ENCODE data around the gene SUGCT.

Gene SUGCT

DNA sequence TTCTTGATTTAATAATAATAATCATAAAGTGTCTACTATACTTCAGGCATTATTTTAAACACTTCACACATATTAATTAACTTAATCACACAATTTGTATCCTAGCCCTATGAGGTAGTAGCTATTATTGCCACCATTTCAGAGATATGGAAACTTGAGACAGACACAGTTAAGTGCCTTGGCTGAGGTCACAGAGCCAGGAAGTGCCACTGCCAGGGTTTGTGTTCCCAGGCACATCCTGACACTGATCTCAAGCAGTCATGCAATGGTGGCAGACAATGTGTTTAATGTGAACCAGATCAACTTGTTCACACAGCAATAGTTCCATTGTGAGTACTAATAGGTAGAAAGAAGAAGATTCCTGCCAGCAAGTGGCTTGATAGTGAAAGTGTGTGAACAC, 666.0 kb downstream of the SUGCT start:
- no peak for DNase-seq

DNA sequence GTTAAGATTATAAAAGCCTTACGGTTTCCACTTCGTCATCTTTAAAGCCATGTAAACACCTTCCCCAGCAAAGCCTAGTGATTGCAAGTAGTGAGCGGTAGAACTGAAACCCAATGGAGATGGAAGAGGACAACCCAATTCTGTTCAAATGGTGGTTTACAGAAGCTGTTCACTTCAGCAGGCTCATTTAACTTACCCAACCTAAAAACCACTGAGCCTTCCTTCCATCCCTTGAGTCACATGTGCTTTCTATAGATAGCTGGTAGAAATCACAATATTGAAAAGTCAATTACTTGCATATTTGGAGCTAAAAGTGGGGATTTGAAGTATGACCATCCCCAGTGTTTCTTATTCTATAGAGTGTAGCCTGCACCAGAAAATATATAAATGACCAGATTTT, 667.7 kb downstream of the SUGCT start:
- DNase-seq: no peak

DNA sequence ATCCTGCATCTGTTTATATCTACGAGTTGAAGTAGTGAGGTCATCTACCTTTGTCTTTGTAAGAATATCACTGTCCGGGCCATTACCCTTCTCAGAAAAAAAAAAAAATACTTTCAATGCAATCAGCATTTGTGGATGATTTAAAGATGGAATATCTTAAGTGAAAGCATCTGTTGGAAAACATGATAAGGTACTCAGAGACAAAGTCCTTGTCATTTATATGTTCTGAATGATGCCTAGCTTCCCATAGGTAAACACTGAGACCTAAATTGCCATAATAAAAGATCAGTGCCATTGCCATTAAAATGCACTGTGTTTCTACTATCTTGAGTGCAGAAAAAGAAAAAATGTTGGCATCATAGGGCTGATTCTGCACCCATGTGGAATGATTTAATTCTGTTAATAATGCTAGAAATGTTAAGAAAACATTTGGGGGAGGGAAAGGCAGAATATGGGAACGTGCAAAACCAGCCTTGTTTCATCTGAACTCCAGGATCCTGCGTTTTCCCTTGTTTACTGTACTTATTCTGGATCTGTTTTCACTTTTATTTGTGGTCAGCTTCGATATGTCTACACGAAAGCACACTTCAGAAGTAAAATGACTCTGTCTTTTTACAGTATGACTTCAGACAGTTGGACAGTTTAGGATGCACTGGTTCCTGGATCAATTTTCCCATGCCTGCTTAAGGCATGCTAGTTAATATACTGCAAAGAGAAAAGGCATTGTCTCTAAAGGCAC, 669.8 kb downstream of the SUGCT start:
- DNase-seq: no peak

DNA sequence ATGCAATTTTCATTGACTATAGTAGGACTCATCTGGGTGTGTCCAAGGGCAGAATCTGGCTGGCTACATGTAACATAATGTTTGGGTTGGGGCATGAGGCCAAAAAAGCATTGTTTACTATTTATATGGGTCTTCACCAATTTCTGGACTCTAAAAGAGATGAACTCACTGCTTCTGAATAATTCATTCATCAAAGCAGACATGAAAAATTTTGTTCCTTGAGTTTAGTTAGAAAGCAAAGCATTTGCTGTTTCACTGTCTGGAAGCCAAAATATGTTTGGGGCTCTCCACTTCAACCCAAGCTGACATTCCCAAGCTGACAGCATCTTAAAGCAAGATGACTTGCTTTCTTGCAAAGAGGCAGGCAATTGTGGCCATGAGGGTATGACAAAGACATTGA, 670.6 kb downstream of the SUGCT start:
- no peak for DNase-seq

DNA sequence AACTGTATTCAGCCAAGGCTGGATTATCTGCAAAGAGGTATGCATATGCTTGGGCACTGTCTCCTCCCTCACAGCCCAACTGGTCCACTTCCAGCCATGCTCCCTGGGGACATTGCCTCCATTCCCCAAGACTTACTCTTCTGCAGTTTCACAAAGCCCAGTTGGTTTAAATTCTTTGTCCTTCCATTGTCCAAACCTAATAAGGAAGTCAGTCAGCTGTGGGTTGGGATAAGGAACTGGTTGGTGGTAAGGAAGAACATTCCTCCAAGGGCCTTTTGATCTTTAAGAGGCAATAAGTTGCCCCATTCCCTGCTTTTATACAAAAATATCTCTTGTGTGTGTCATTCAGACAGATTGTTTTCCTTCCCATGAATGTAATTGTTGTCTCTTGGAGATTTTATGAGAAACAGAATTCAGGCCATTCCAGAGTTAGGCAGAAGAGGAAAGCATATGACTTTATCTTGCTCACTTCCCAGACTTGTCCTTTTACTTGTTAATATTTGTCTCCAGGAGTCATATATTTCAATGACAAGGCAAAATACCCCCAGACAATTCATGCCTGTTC, 673.7 kb downstream of the SUGCT start:
- peak; percentile 27 for DNase-seq

DNA sequence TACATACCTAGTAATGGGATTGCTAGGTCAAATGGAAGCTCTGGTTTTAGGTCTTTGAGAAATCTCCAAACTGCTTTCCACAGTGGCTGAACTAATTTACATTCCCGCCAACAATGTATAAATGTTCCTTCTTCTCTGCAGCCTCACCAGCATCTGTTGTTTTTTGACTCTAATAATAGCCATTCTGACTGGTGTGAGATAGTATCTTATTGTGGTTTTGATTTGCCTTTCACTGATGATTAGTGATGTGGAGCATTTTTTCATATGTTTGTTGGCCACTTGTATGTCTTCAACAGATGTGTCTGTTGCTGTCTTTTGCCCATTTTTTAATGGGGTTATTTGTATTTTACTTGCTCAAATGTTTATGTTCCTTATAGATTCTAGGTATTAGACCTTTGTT, 675.5 kb downstream of the SUGCT start:
- no peak for DNase-seq

DNA sequence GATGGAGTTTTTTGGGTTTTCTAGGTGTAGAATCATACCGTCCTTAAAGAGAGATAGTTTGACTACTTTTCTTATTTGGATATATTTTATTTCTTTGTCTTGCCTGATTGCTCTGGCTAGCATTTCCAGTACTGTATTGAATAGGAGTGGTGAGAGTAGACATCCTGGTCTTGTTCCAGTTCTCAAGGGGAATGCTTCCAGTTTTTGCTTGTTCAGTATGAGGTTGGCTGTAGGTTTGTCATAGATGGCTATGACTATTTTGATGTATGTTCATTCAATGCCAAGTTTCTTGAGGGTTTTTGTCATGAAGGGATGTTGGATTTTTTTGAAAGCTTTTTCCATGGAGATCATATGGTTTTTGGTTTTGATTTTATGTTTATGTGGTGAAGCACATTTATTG, 676.9 kb downstream of the SUGCT start:
- no peak for DNase-seq

DNA sequence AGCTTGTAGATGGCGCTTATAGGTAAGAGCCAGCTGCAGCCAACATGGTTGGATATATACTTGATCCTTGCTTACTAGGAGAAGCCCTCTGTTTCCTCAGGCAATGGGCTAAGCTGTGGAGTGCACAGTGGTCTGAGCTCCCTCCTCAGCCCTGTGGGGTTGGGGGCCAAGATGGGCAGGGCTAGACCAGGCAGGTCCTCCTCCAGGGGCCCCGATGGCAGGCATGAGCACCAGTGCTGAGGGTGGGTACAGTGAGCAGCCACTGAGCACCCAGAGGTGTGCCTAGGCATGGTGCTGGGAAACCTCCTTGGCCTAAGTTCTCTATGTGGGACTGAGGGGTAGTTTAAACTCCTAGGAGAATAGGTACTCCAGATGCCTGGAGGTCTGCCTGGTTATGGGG, 680.2 kb downstream of the SUGCT start:
- no peak for DNase-seq

DNA sequence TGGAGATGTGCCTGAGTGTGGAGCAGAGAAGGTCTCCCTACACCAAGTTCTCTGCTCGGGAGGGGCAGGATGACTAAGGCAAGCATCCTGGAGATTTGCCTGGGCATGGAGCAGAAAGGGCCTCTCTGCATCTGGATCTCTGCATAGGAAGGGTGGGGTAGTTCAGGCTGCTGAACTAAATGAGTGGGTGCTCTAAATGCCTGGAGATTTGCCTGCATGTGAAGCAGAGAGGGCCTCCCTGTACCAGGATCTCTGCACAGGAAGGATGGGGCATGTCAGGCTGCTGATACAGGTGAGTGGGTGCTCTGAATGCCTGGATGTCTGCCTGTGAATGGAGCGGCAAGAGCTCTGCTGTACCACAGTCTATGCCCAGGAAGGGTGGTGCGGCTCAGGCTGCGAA, 680.7 kb downstream of the SUGCT start:
- DNase-seq: no peak

DNA sequence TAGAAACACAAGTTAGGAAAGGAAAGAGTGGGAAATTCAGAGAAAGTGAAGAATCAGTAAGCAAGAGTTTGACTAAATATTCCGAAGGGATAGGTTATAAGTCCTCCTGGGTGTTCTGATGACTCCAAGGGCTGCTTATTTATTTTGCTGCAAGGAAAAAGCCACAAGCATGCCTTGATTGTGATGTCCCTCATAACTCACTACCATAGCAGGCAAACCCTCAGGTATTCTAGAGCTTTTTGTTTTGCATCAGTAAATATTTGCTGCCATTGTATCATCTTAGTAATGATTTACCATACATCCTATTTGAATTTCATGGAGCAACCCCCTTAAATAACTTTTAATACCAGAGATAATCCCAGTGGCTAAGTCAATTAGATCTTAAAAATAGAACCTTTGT, 688.1 kb downstream of the SUGCT start:
- DNase-seq: no peak

DNA sequence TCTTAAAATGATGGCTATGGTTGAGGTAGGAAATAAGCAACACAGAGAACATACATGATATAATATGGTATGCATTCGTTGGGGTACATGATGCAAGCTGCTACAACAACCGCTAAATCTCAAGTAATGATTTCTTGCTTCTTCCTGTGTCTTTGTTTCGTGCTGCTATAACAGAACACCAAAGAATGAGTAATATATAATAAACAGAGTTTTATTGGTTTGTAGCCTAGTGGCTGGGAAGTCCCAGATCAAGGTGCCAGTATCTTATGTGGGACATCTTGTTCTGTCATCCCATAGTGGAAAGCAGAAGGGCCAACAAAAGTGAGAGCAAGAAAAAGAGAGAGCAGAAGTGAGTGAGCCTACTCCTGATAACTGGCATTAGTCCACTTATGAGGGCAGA, 689.7 kb downstream of the SUGCT start:
- no peak for DNase-seq

DNA sequence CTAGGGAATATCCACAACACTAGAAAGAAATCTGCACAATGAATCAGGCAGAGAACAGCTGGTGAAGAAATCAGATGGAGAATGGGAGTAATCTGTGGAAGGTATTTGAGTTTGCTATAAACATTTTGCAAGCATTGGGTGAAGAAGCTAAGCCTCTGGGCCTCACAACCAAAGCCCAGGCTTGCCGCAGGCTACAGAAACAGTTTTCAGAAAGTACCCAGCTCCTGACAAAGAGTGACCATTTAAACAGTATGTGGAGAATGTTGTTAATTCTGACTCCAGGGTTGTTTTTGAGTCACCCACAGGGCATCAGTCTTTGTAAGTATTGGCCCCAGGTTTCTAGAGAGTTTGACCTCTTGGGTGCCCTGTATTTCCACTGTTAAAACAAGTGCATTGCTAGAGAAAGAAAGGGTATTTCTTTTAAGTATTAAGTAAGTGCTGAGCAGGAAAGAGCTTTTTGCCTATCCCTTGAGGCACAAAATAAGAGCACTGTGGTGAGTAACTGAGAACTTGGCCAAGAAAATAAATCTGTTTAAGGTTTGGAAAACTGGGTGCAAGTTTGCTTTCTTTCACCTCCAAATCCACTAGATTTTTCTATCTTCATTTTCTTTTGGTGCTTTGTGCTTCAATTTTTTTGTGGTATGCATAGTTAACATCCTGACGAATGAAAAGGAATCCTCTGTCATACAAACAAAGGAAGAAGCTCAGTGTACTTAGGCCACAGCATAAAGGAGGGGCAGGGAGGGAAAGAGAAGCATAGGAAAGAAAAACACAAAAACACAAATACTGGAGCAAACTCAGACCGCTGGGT, 691.8 kb downstream of the SUGCT start:
- no peak for DNase-seq

DNA sequence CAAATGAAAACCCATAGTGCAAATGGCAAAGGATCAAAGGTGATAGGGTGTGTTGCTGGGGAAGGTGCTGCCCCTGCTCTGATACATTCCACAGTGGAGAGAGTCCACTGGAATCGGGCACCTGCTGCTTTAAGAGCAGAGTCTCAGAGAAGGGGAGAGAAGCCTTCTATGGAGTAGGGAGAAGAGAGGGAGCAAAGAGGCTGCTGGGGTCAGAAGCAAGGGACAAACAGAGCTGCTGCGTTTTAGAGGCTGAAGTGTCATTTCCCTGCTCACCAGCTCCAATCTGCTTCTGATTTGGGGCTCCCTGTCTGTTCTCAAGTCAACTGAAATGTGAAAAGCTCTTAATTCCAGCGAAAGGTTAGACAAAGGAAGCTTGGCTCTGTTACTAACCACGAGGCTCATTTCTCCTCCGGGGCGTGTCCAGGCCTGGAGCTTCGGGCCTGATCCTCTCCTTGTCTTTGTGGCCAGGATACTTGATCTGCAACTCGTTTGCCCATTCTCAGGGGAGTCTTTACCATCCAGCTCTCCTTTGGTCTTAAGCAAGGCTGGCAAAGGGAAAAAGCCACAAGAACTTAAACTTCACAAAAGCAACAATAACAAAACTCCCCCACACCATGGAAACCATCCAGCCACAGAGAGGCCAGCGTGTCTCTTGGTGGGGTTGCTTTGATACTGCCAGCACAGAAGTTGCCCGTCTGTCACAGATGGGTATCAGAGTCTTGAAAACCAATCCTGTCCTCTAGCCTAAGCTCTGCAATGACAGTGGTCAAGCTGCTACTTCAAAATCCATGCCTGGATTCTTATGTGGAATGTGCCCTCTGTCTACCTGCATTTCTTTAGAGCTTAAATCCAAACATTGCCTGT, 692.6 kb downstream of the SUGCT start:
- DNase-seq: peak; percentile 62

DNA sequence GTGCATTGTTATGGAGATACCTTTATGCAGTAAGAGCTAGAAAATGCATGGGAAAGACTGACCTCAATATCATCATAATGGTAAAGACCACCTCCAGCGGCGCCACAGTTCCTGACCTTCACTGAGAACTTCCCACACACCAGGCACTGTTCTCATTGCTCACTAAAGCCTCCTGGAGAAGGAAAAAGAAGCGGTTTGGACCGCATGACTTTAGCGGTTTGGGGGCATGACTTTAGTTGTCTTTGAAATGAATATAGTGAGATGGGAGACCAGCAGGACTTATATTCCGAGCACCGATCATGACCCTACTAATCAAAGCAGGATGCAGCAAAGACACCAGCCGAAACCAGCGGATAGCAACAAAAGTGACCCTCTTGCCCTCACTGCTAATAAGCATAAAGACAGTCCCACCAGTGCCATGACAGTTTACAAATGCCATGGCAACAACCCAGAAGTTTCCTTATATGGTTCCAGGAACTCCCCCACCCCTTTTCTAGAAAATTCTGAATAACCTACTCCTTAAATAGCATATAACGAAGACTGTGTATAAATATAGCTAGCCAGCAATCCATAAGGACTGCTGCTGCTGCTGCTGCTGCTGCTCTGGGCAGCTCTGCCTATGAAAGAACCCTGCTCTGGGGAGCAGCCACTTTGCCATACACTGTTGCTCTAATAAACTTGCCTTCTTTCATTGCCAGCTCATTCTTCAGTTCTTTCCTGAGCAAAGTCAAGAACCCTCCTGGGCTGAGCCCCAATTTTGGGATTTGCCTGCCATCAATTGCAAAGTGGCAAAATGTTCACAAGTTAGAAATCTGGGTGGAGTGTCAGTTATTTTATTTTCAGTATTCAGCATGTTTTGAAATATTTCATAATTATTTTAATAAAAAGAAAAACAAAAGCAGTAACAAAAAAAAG, 694.1 kb downstream of the SUGCT start:
- DNase-seq: peak; percentile 37

DNA sequence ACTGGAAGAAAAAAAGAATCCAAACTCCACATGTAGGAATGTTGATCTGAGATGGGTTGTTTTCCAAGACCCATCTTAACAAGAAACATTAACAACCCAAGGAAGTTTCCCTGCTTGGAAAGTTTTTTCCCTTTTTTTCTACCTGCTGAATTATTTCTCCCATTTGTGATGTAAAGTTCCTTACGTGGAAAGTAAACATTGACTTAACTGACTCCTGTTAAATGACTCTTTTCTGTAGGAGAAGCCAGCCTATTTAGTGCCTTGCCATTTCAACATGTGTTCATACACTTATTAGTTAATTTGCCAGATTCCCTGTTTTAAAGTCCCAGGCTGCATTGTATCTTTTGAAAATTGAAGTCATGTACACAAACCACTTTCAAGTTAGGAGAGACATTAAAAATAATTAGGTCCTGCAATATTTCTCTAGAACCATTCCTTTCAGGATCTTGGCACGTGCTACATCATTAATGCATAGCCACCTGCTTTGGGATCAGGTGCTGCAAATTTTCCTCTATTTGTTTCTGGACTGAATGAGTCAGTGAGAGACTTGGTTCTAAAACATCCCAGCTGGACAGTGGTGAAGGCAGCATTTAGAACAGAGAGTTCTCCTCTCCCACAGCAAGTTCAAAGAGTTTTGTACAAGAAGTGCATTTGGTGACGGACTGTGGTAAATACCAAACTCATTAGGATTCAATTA, 698.5 kb downstream of the SUGCT start:
- DNase-seq: no peak

DNA sequence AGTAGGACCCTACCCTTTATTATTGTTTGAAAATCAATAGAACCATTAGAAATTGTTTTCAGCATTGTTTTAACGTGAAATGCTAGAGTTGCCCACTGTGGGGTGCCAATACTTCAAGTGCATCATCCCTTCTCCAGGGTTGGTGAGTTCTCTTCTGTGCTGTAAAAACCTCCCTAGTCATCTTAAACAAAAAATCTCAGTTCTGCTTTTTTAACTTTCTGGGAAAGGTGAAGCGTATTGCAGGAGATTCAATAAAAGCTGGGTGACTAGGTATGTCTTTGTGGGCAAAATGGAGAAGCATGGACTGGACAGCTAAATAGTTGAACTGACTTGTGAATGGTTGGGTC, 699.1 kb downstream of the SUGCT start:
- no peak for DNase-seq

DNA sequence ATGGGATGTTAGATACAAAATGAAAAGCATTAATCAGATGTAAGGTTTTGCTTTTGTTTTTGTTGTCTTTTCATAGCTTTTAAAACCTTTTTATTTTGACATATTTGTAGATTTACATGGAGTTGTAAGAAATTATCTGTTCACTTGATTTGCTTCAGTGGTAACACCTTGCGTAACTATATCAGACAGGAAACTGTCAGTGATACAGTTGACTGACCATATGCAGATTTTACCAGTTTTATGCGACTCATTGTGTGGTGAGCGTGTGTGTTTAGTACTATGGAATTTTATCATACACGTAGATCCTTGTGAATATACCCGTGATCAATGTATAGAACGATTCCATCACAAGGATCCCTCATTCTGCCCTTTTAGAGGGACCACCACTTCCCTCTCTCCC, 701.4 kb downstream of the SUGCT start:
- no peak for DNase-seq

DNA sequence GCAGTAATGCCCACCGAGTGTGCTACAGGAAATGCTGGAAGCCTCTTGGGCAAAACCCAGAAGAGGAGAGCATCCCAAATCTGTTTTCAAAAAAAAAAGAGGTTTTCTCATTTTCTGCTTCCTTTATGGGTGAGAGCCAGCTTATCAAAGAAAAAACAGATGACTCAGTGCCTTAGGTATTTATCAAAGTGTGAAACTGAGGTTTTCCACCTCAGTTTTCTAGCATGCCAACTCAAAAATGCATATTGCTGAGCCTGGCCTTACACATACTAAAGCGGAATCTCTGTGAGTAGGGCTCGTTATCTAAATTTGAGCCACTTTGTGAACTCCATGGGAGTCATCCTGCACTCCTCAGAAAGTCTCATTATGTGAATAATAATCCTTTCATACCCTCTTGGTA, 705.1 kb downstream of the SUGCT start:
- DNase-seq: no peak

DNA sequence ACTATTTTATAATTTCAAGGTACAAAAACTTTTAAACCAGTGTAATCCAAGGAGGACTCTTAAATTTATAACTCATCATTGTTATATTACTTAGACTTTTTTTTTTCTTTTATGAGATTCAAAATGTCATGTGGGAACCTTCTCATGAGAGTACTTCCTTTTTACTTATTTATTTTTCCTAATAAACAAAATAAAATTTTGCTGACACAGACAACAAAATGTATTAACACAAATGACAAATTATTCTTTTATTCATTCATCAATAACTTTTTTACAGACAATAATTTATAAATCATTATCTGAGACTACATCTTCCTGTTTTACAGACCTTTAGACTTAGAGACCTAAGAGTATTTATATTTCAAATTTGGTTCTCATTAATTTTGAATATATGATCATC, 706.2 kb downstream of the SUGCT start:
- DNase-seq: no peak

DNA sequence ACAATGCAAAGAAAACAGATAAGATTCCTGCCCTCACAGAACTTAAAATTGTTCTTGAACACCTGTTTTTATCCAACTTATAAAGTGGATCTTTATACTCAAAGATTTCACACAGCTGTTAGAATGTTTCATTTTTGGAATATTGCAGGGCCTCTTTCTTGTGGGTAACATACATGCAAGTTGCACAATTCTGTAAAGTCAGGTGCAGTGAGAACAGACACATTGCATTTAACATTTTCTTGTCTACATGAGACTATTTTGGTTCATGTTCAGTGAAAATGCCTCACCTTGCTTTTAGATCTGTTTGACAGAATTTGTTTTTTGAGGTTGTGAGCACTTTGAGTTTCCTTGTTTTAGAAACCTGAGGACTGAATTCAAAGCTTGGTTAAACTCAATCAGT, 707.8 kb downstream of the SUGCT start:
- no peak for DNase-seq

DNA sequence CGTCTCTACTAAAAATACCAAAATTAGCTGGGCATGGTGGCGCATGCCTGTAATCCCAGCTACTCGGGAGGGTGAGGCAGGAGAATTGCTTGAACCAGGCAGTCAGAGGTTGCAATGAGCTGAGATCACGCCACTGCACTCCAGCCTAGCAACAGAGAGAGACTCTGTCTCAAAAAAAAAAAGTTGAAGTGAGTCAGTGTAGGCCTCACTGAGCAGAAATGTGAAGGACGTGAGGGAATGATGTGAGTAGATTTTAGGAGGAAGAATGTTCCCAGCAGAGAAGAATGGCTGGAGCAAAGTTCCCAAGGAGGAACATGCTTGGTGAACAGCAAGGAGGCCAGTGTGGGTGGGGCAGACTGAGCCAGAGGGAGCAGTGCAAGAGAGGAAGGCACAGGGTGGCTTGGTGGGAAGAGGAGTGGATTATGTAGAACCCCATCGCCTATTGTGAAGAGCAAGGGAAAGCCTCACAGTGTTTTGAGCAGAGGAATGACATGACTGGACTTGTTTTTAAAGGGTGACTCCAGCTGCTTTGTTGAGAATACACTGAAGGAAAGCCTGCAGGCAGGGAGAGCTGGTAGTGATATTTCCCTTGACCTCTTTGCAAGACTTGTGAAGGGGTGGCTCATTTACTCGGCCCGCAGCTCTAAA, 708.7 kb downstream of the SUGCT start:
- DNase-seq: no peak
